T-helper 2 cell treated with Interferon-gamma antibody and Interleukin-4, amounts not matched to agents 100 ng/mL and 5 ng/mL, for 36 hours (primary cell): ENCODE results near the gene DET1. TPM values are rescaled to one million over a fixed set of nuclear protein-coding genes. Genes with fewer than 3 reads are reported as not detected.

Experiments used
- intact Hi-C: fragments of 100-400 bp; cut with micrococcal nuclease; formaldehyde crosslinking; loops from one replicate; pipeline ENCODE4 v1.15.1; 2023
- total RNA-seq: library from RNA; stranded (reverse); gene quantifications from 2 replicates; pipeline ENCODE4 v1.2.3, GENCODE V29; 2022

Gene DET1
- total RNA-seq, 1 donor from 2014 or later, result 3.4 TPM

DNA sequence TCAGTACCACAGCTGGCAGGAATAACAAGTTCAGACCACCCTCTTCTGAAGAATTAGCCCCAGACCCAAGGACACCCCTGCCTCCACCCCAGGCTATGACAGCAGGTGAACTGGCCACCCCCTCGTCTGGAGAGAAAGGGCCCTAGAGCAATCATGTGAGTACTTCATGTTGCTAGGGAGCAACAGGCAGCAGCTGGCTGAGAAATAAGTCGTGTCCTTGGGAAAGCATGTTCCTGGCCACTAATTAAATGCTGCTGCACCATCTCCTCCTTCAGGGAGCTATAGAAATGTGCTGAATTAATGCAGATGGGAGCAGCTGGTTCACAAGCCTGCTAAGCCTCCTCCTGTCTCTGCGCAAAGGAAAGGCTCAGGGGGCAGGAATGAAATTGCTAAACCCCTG lies 47.5 kb downstream of the DET1 start:
- intact Hi-C loops, result no loop called here

DNA sequence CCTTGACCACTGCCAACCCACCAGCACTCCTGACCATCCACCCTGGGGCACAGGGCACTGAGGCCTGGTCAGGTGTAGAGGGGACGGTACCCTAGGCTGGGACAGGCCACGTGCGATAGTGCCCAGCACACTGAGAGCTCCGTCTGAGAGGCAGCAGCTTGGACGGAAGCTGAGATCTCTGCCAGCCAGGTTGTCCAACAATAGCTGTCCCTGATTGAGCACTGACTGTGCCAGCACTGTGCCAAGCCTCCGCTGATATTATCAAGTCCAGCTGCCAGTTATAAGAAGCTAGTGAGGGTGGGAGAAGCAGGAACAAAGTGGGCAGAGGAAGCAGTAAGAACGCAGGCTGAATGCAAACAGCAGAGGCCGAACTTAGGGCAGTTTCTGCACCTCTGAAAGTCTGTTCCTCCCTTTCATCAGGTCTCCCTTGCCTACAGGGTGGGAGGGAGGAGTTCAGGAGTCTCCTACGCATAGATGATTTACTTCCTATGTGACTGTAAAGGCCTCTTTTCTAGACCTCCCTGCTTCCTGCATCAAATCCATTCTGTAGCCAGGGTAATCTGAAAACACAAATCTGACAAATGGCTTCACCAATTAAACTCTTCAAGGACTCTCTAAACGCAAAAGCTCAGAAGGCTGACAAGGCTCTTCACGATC lies 49.2 kb downstream of the DET1 start:
- intact Hi-C loops, result no loop called here

DNA sequence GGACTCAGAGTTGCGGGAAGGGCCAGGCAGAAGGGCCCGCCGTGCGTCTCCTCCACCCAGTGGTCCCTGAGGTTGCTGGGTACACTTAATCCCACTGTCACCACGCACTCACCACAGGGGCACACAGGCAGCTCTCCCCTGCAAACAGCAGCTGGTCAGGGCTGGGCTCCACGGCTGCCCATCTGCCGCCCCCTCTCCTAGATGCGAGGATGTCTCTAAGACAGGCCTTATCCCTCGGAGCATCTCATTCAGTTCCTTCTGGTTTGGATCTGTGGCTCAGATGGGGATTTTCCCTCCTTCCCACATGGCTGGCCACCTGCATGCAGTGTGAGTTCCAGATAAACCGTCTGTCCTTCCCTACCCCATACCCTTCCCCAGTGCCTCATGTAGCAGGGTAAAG lies 52.6 kb downstream of the DET1 start:
- intact Hi-C loops, result no loop called here

DNA sequence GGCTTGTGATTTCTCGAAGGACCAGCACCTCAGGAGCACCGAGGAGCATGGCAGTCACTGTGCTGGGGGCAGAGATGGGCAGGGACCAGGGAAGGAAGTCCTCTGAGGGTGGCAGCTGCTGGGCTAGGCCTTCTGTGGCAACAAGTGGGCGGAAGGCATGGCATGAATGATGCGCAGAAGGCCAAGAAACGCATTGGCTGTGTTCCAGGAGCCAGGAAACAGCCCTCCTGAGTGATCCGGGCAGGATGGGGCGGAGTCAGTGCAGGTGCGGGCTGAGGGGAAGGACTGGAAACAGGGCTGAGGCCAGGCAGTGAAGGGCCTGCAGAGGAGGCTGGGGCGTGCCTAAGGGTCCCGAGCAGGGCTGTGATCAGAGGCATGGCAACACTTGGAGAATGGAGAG lies 55.3 kb downstream of the DET1 start:
- intact Hi-C loops, result no loop called here

DNA sequence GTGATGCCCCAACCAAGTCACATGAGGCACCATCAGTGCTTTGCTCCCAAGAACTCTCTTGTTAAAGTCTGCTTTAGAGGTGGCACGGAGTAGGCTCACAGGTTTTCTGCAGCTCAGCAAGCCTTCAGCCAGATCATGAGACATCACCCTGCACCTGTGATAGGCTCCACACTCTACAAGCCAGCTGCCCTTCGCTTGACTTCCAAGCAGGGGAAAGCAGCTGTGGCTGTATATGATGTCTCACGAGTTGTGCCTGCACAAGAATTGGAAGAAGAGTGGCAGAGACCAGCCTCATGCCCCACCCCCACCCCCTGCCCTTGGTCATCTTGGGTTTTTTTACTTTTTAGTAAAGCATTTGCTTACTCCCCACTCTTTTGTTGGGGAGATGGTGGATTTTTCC lies 56.4 kb downstream of the DET1 start:
- intact Hi-C loops, result no loop called here

DNA sequence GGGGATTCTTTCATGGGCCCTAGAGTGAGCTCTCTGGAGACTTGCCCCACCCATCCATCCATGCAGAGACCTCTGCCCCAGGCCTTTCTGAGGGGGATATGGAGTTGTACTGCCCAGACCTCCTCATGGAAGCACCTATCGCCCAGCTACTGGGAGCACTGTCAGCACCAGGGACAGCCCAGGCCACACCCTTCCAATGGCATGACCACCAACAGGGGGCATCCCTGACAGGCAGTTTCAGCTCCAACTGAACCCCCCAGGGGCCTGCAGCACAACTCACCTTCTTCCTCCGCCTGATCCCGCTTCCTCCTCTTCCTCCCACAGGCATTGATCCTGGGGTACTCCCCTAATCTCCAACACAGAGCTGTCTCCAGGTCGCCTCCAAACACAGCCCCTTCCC lies 57.2 kb downstream of the DET1 start:
- intact Hi-C loops, result no loop called here

DNA sequence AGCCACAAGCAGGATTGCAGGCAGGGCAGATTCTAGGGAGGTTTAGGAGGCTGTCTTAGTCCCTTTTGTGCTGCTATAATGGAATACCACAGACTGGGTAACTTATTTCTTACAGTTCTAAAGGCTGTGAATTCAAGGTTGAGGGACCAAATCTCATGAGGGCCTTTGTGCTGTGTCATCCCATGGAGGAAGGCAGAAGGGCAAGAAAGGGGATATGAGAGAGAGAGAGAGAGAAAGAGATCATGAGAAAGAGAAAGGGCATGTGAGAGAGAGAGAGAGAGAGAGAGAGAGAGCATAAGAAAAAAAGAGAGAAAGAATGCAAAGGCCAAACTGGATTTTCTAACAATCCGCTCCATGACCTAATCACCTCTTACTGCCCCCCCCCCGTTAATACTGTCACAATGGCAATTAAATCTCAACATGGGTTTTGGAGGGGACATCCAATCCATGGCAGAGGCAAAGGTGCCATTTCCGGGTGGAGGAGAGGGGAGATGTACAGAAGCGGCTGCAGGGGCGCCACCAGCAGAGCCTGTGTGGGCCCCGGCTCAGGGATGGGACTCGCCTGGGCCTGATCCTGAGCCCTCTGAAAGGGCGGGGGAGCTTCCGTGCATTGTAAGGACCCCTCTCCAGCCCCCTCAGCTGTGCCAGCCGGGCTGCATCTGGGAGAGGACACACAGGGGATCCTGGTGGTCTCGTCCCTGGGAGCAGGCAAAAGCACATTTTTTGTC lies 58.5 kb downstream of the DET1 start:
- intact Hi-C loops, result no loop called here

DNA sequence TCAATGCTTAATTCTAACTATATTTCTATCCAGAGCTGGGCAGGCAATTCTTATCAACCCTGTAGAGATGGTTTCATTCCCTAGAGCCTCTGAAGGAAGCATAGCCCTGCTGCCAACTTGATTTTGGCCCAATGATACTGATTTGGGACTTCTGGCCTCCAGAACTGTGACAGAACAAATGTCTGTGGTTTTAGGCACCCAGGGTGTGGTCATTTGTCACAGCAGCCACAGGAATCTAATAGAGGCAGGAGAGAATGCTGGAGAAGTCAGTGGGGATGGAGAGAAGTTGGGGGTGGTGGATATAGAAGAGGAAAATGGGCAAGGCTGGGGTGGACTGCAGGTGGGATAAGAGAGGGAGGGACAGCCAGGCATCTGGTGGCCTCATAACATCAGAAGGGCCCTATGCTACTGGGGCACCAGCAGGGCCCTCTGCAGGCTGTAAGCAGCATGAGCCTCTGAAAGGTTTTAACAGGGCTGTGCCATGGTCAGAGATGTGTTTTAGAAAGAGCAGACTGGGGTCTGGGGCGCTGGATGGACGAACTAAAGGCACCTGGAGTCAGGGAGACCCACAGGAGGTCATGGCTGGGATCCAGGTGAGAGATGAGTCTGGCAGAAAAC lies 59.2 kb downstream of the DET1 start:
- intact Hi-C loops, result no loop called here

DNA sequence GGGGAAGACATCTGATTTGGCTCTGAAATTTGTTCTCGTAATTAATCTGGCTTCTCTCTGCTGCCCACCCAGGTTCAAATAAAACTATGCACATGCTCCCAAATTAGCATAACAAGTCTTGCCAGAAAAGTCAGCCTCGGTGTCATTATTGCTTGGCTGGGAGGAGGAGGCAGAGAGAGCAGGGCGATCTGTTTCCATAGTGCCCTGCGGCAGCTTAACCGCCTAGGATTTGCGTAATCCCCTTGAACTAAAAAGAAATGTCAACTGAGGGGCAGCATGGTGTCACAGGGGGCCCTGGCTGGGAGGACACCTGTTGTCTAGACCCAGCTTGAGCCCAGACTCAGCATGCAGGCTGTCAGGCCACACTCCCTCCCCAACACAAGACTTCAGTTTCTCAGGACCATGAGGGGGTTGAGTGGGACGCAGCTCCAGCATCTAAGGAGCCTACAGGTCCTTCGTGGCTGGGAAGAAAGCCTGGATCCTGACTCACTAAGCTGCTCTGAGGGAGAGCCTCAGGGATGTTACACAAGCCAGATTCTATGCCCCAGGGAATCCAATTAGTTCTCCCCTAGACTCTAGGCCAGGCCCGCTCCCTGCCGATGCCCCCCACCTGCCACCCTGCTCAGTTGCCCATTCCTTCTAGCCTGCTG lies 61.7 kb downstream of the DET1 start:
- intact Hi-C loops, result no loop called here

DNA sequence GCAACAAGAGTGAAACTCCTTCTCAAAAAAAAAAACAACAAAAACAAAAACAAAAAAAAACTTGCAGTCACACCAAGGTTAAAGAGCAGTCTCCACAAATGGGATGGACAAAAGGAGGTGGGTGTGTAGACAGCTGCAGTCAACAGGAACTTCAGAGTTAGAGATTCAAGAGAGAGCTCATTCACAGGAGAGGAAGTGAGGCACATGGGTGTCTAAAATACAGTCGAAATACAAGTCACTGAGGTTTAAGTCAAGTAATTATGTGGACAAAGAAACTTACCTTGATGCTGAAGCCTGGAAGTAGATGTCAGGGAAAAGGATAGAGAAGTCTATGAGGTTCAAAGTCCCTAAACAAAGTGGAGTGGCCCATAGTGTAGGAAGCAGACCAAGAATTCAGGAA lies 64.2 kb downstream of the DET1 start:
- intact Hi-C loops, result no loop called here

DNA sequence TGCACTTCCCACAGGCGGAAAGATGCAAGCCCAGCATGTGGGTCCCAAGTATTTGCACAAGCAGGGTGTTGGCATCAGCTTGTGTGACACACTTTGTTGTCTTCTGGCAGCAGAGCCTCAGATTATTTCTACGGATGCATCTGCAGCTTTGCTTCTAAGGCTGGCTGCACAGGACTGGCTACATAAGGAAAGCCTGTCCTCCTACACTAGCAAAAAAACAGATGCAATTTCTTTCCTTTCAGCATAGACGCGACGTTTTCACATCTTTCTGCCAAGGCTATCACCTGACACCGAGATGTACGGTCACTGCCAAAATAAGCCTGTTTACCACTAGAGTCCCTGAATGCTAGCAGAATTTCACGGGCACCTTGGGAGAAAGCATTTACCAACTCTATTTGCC lies 65.5 kb downstream of the DET1 start:
- intact Hi-C loops, result no loop called here

DNA sequence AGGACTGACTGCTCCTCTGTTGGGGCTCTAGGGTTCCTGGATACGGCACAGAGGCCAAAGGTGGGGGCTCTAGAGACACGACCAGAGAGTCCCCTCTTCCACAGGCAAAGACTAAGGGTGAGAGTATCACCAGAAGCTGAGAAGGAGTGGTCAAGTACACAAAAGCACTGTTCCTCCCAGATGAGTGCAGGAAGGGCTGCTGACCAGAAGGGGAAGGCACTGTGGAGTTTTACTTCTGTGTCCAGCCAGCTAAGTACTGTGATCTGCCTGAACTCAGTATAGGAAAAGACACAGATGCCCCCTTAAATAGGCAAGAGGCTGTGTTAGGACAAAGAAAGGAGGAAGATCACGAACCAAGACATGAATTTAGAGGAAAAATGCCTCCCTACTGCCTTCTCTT lies 67.3 kb downstream of the DET1 start:
- intact Hi-C loops, result no loop called here

DNA sequence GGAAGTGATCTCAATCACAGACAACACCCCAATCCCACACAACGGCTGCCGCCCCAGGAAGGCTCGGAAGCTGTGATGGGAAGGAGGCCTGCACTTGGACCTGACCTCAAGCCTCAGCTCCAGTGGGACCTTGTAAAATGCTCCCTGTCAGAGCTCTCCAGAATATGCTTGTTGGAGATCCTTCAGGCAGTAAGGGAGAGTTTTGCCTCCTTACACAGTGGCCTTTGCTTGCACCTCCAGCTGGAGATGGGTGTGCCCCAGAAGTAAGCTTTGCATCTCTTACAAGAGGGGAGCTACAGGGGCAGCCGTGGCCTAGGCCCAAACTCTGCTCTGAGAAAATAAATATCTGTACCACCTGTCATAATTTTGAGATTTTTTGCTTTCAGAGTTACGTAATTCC lies 68.6 kb downstream of the DET1 start:
- intact Hi-C loops, result no loop called here

DNA sequence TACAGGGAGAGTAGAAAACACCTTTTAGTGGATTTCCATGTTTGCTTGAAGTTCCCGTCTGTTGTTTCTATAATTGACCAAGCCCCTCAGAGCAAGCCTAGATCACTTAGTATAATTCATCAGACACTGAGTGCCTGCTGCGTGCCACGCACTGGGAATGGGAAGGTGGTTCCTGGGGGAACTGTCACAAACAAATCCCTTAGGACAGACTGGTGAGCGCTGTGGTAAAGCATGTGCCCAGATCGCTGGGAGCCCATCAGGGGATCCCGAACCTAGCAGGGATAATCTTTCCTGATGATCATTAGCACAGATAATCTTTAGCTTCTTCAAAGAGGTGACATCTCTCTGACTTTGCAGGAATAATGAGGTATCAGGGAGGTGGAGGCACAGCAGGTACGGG lies 69.4 kb downstream of the DET1 start:
- intact Hi-C loops, result no loop called here

DNA sequence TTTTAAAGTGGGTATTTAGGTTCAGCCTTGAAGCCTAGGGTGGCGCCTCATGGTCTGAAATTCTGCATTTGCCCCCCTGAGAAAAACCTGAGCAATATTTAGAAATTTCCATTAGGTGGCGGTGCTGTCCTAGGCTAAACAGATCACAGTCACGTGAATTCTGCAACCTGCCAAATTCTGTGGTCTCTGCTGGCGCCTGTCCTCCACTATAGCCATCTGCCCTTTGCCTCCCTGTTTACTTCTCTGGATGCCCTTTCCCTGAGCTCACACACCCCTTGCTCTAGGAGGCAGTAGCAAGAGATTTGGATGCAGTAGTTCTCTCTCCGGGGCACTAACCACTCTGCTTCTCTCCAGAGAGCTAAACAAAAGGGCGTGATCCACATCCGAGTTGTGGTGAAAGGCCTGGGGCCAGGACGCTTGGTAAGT lies 69.8 kb downstream of the DET1 start:
- intact Hi-C loops, result no loop called here

DNA sequence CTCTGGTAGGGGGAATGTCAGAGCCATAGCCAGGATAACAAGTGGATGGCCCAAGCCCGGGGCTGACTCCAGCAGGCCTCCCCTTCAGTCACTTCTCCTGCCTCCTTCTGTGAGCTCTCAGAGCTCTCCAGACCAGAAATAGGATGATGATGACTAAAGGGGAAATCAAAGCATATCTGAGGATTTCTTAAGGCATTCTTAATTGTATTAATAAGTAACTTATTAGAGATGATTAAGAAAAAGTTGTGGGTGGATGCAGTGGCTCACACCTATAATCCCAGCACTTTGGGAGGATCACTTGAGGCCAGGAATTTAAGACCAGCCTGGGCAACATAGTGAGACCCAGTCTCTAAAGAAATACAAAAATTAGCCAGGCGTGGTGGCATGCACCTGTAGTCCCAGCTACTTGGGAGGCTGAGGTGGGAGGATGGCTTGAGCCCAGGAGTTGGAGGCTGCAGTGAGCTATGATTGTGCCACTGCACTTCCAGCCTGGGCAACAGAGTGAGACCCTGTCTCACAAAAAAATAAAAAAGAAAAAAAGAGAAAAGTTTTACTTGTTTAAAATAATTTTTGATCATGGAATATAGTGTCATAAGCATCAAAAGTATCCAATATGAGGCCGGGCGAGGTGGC lies 72.7 kb downstream of the DET1 start:
- intact Hi-C loops, result loop anchor here (5.0 kb wide), 1 partner anchor 189 kb away; no protein-coding TSS in a partner anchor

DNA sequence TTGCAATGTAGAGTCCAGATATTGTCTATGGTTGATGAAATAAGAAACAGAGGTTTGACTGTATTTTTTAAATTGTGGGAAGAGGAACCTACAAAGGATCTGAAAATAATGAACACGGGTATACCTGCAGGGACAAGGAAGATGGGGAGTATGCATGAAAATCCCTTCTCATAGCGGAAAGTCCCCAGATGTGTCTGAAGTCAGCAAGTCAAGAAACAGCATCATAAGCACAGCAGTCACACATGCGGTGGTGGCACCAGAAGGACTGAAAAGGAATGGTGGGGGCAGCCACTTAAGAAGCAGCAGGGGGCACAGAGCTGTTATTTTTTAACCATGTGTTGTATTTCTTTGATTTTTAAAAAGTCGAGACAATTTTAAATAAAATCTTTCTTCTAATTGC lies 74.3 kb downstream of the DET1 start:
- intact Hi-C loops, result loop anchor here (5.0 kb wide), 1 partner anchor 190 kb away; no protein-coding TSS in a partner anchor

DNA sequence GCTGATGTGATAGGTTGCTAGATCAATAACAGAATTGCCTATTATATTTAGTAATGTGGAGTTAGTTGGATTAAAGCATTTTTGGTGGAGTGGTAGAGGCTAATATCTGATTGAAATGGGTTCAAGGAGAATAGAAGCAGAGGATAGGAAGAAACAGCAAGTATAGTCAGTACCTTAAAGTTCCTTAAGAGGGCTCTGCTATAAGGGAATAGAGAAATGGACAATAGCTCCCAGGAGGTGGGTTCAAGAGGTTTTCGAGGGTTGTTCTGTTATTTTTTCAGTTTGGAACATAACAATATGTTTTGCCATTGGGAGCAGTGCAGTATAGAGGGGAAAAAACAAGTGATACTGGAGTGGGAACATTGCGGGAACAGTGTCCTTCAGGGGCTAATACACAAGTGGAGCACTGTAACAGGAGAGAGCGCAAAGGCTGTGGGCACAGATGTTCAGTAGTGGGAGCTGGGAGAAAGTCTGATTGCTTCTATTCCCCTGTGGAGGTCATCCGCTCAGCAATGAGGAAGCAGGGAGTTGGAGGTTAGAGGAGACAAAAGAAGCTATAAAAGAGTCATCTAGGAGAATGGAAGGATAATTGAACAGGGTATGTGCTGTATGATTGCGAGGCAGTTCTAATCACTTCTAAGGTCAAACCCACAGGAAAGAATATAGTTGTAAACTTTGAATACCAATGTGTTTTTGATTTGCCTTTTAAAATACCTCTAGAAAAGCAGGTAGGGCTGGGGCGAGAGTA lies 75.7 kb downstream of the DET1 start:
- intact Hi-C loops, result loop anchor here (5.0 kb wide), 1 partner anchor 192 kb away; no protein-coding TSS in a partner anchor

DNA sequence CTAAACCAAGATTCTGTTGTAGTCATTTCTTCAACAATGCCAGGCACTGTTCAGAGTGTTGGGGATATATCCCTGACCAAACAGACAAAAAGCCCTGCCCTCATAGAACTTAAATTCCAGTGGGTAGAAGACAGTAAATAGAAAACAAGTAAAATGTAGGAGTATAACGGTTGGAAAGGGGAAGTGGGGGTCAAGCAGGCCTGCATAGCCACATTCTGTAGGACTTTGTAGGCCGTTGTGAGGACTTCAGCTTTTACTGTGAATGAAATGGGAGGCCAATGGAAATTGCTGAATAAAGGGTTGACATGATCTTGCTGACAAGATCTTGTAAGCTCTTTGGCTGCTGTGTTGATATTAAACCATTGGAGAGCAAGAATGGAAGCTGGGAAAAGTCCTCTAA lies 77.2 kb downstream of the DET1 start:
- intact Hi-C loops, result loop anchor here (10.0 kb wide), 1 partner anchor 425 kb away; the partner anchor contains the start of gene HAPLN3

DNA sequence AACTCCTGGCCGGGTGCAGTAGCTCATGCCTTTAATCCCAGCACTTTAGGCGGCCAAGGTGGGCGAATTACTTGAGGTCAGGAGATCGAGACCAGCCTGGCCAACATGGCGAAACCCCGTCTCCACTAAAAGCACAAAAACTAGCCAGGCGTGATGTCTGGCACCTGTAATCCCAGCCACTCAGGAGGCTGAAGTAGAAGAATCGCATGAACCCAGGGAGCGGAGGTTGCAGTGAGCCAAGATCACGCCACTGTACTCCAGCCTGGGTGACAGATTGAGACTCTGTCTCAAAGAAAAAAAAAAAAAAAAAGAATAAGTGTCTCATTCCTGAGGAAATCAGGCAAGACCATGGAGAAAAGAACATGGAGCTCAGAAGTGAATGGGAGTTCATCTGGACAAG lies 77.8 kb downstream of the DET1 start:
- intact Hi-C loops, result loop anchor here (10.0 kb wide), 1 partner anchor 426 kb away; the partner anchor contains the start of gene HAPLN3
